ENCODE measurements around the gene USHBP1. TPM values are rescaled to one million over a fixed set of nuclear protein-coding genes. Genes with fewer than 3 reads are reported as not detected.

USHBP1 gene
- total and polyA plus RNA-seq, 2 of the 13 experiments (the other 11 are each of a cell fraction or from before 2014, with no cell fraction given) = 0.15 to 1.5 TPM

GRCh38 chr19:17266975-17267788, 2.6 kb upstream of the USHBP1 start, which contains the start of gene BABAM1 (continued):
- TF ChIP-seq ZNF512B (CRISPR knock-in tag; IDR thresholded peaks at IDR 0.05; ENCODE audit: borderline replicate concordance) (no peak), CEBPZ (IDR thresholded peaks at IDR 0.05; ENCODE audit: low read length) (peak; percentile 48; the same call in 1 of the 2 replicates), NCOA1 (CRISPR knock-in tag; IDR thresholded peaks at IDR 0.05) (no peak), PHF20 (CRISPR knock-in tag; IDR thresholded peaks at IDR 0.05) (peak; percentile 85), ZBTB37 (CRISPR knock-in tag; IDR thresholded peaks at IDR 0.05) (no peak), ZBTB2 (CRISPR knock-in tag; IDR thresholded peaks at IDR 0.05; ENCODE audit: low read depth) (no peak), NFKB2 (CRISPR knock-in tag; IDR thresholded peaks at IDR 0.05; ENCODE audit: borderline replicate concordance) (peak; percentile 70; the same call in 1 of the 2 replicates), ZNF34 (CRISPR knock-in tag; IDR thresholded peaks at IDR 0.05; ENCODE audit: borderline replicate concordance) (no peak), ZNF468 (CRISPR knock-in tag; IDR thresholded peaks at IDR 0.05) (no peak), FOXM1 (CRISPR knock-in tag; IDR thresholded peaks at IDR 0.05) (peak; percentile 43; the same call in 1 of the 2 replicates), JARID2 (CRISPR knock-in tag; IDR thresholded peaks at IDR 0.05; ENCODE audit: insufficient replicate concordance) (no peak), PRMT3 (CRISPR knock-in tag; IDR thresholded peaks at IDR 0.05; ENCODE audit: borderline replicate concordance, low read depth) (no peak), CENPBD1 (CRISPR knock-in tag; IDR thresholded peaks at IDR 0.05; ENCODE audit: borderline replicate concordance, low read depth) (no peak), TFAP4 (IDR thresholded peaks at IDR 0.05; ENCODE audit: borderline replicate concordance, low read depth) (no peak), ZNF572 (CRISPR knock-in tag; IDR thresholded peaks at IDR 0.05) (no peak), MIXL1 (CRISPR knock-in tag; IDR thresholded peaks at IDR 0.05) (no peak)

All from HepG2 (cell line).